ENCODE data around the gene TMTC1. TPM values are rescaled to one million over a fixed set of nuclear protein-coding genes. Genes with fewer than 3 reads are reported as not detected.

Gene TMTC1
- total RNA-seq, 2 experiments from 2014 or later: not detected

- H3K4me3 Mint-ChIP-seq: no peak overlapping the region
- H3K27me3 Mint-ChIP-seq: no peaks in the 10 kb centered on the region
- peaks cover 0 to 5% of the 10 kb centered on the region in 2 experiments for H3K9me3 ChIP-seq (ENCODE audit: control insufficient read depth in 1 of 2, insufficient read depth in 1 of 2, low read length in 2 of 2)
- POLR2A ChIA-PET: no interaction called here
- no peaks in the 10 kb centered on the region for H3K36me3 Mint-ChIP-seq (ENCODE audit: low read depth)
- TF ChIP-seq, protein P1, sequence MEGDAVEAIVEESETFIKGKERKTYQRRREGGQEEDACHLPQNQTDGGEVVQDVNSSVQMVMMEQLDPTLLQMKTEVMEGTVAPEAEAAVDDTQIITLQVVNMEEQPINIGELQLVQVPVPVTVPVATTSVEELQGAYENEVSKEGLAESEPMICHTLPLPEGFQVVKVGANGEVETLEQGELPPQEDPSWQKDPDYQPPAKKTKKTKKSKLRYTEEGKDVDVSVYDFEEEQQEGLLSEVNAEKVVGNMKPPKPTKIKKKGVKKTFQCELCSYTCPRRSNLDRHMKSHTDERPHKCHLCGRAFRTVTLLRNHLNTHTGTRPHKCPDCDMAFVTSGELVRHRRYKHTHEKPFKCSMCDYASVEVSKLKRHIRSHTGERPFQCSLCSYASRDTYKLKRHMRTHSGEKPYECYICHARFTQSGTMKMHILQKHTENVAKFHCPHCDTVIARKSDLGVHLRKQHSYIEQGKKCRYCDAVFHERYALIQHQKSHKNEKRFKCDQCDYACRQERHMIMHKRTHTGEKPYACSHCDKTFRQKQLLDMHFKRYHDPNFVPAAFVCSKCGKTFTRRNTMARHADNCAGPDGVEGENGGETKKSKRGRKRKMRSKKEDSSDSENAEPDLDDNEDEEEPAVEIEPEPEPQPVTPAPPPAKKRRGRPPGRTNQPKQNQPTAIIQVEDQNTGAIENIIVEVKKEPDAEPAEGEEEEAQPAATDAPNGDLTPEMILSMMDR (IDR thresholded peaks at IDR 0.05): no peak
- no peak overlapping the region for H3K27ac ChIP-seq (ENCODE audit: low read depth in 1 of 2, low read length in 2 of 2)
- no peak overlapping the region for H3K27ac Mint-ChIP-seq
- H3K4me3 ChIP-seq (ENCODE audit: low read length): no peak overlapping the region
- intact Hi-C loops (cut with DNase I, micrococcal nuclease): no loop called here
- H3K9me3 Mint-ChIP-seq: no peaks in the 10 kb centered on the region
- DNase-seq: no peak
- H3K4me1 Mint-ChIP-seq (ENCODE audit: low read depth): no peaks in the 10 kb centered on the region
- CTCF ChIA-PET: no interaction called here
- no peak for ATAC-seq (ENCODE audit: poor library complexity)
- H3K36me3 ChIP-seq (ENCODE audit: insufficient read depth, low read length): no peaks in the 10 kb centered on the region
- H3K4me1 ChIP-seq (ENCODE audit: insufficient read depth, low read length): no peaks in the 10 kb centered on the region
- no peaks in the 10 kb centered on the region for H3K27me3 ChIP-seq (ENCODE audit: control insufficient read depth in 1 of 2, insufficient read depth in 2 of 2, low read length in 2 of 2)
These were observed 46.1 kb downstream of the TMTC1 start for GRCh38 chr12:29737644-29738043.

- intact Hi-C loops (cut with DNase I, micrococcal nuclease): no loop called here
- ATAC-seq (ENCODE audit: poor library complexity): no peak
- Histone ChIP-seq H3K9me3 (ENCODE audit: control insufficient read depth in 1 of 2, insufficient read depth in 1 of 2, low read length in 2 of 2) (peaks cover 0 to 5% of the 10 kb centered on the region in 2 experiments), H3K36me3 (ENCODE audit: insufficient read depth, low read length) (no peaks in the 10 kb centered on the region), H3K27me3 (ENCODE audit: control insufficient read depth in 1 of 2, insufficient read depth in 2 of 2, low read length in 2 of 2) (no peaks in the 10 kb centered on the region), H3K4me3 (ENCODE audit: low read length) (no peak overlapping the region), H3K4me1 (ENCODE audit: insufficient read depth, low read length) (no peaks in the 10 kb centered on the region), H3K27ac (ENCODE audit: low read depth in 1 of 2, low read length in 2 of 2) (no peak overlapping the region)
- TF ChIP-seq, protein P1 (IDR thresholded peaks at IDR 0.05): no peak
- DNase-seq: no peak
- H3K9me3 Mint-ChIP-seq: no peaks in the 10 kb centered on the region
- no peak overlapping the region for H3K27ac Mint-ChIP-seq
- CTCF ChIA-PET: no interaction called here
- H3K36me3 Mint-ChIP-seq (ENCODE audit: low read depth): no peaks in the 10 kb centered on the region
- H3K4me1 Mint-ChIP-seq (ENCODE audit: low read depth): no peaks in the 10 kb centered on the region
- no peak overlapping the region for H3K4me3 Mint-ChIP-seq
- H3K27me3 Mint-ChIP-seq: no peaks in the 10 kb centered on the region
- POLR2A ChIA-PET: no interaction called here
These were observed 48.1 kb downstream of the TMTC1 start for GRCh38 chr12:29735604-29736003.

- TF ChIP-seq, protein P1 (IDR thresholded peaks at IDR 0.05): no peak
- intact Hi-C loops (cut with DNase I, micrococcal nuclease): no loop called here
- DNase-seq (no peak), ATAC-seq (ENCODE audit: poor library complexity) (no peak)
- no peak overlapping the region for H3K27ac ChIP-seq (ENCODE audit: low read depth in 1 of 2, low read length in 2 of 2)
- no peaks in the 10 kb centered on the region for H3K36me3 ChIP-seq (ENCODE audit: insufficient read depth, low read length)
- no peaks in the 10 kb centered on the region for H3K4me1 ChIP-seq (ENCODE audit: insufficient read depth, low read length)
- CTCF ChIA-PET: interaction anchor here (1.3 kb wide), 1 partner anchor 15 kb away, joined by 3 read pairs; no protein-coding TSS in a partner anchor
- H3K4me3 ChIP-seq (ENCODE audit: low read length): no peak overlapping the region
- H3K9me3 Mint-ChIP-seq: no peaks in the 10 kb centered on the region
- no peaks in the 10 kb centered on the region for H3K27me3 ChIP-seq (ENCODE audit: control insufficient read depth in 1 of 2, insufficient read depth in 2 of 2, low read length in 2 of 2)
- no peaks in the 10 kb centered on the region for H3K4me1 Mint-ChIP-seq (ENCODE audit: low read depth)
- H3K27ac Mint-ChIP-seq: no peak overlapping the region
- peaks cover 0 to 3% of the 10 kb centered on the region in 2 experiments for H3K9me3 ChIP-seq (ENCODE audit: control insufficient read depth in 1 of 2, insufficient read depth in 1 of 2, low read length in 2 of 2)
- H3K36me3 Mint-ChIP-seq (ENCODE audit: low read depth): no peaks in the 10 kb centered on the region
- no peak overlapping the region for H3K4me3 Mint-ChIP-seq
- POLR2A ChIA-PET: no interaction called here
- H3K27me3 Mint-ChIP-seq: no peaks in the 10 kb centered on the region
These were observed 49.0 kb downstream of the TMTC1 start for GRCh38 chr12:29734734-29735133.

Data from CD4-positive, alpha-beta T cell (primary cell).